Rectal smooth muscle tissue (tissue), 1 donor: ENCODE data around the gene FMN1.
"Not testable (repeated sequence)": the region's sequence is repeated elsewhere in the genome, so short reads cannot be mapped to it uniquely, and the experiment has no call there.

Source experiments
- H3K27ac ChIP-seq: one replicate; pipeline ENCODE4 v1.7.0; 2013; ENCODE audit warnings: low read depth, low read length, inconsistent platforms
- H3K27me3 ChIP-seq: one replicate; pipeline ENCODE4 v1.7.0; 2013; ENCODE audit warnings: low read length; ENCODE audit not compliant: control insufficient read depth, insufficient read depth
- H3K36me3 ChIP-seq: one replicate; pipeline ENCODE4 v1.7.0; 2013; ENCODE audit warnings: low read length; ENCODE audit not compliant: control insufficient read depth, insufficient read depth
- H3K4me1 ChIP-seq: one replicate; pipeline ENCODE4 v1.7.0; 2013; ENCODE audit warnings: low read length; ENCODE audit not compliant: control insufficient read depth, insufficient read depth
- H3K4me3 ChIP-seq: one replicate; pipeline ENCODE4 v1.7.0; 2013; ENCODE audit warnings: low read length
- H3K9ac ChIP-seq: one replicate; pipeline ENCODE4 v1.7.0; 2013; ENCODE audit warnings: low read length

The FMN1 gene

DNA sequence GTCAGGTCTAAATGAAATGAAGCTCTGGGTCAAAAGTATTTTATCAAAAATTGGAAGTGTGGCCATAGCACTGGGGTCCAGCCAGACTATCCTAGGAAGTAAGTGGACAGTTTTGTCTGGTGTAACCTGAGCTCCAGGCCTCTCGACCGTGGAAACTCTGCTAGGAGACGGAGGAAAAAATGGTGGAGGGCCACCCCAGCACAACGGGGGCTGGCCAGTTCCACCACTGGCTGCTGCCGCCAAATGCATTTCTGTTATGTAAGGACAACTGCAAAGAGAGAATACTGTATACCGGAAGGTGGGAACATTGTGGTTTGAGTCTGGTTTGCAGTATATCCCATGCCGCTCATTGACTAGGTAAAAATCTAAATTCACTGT is 241.0 kb downstream of the FMN1 start:
- Histone ChIP-seq H3K4me1 (peaks cover 3% of the 10 kb centered on the region), H3K27me3 (no peaks in the 10 kb centered on the region), H3K4me3 (no peak overlapping the region), H3K27ac (no peak overlapping the region), H3K36me3 (no peaks in the 10 kb centered on the region), H3K9ac (no peak overlapping the region)

- Histone ChIP-seq H3K27me3 (no peaks in the 10 kb centered on the region), H3K9ac (no peak overlapping the region), H3K4me3 (no peak overlapping the region), H3K27ac (no peak overlapping the region), H3K36me3 (no peaks in the 10 kb centered on the region), H3K4me1 (peaks cover 3% of the 10 kb centered on the region)
Measured at GRCh38 chr15:32952901-32953532, 241.5 kb downstream of the FMN1 start.

GRCh38 chr15:32951736-32952464 is 242.6 kb downstream of the FMN1 start:
- Histone ChIP-seq H3K27ac (no peak overlapping the region), H3K27me3 (no peaks in the 10 kb centered on the region), H3K36me3 (no peaks in the 10 kb centered on the region), H3K9ac (no peak overlapping the region), H3K4me1 (peaks cover 3% of the 10 kb centered on the region), H3K4me3 (no peak overlapping the region)

DNA sequence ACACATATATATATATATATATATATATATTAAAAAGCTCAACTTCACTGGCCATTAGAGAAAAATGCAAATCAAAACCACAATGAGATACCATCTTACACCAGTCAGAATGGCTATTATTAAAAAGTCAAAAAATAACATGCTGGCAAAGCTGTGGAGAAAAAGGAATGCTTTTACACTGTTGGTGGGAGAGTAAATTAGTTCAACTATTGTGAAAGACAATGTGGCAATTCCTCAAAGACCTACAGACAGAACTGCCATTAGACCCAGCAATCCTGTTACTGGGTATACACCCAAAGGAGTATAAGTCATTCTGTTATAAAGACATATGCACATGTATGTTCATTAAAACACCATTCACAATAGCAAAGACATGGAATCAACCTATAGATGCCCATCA is 244.5 kb downstream of the FMN1 start:
- H3K36me3 ChIP-seq, H3K9ac ChIP-seq, H3K4me3 ChIP-seq, H3K27me3 ChIP-seq, H3K4me1 ChIP-seq, H3K27ac ChIP-seq: not testable (repeated sequence)

DNA sequence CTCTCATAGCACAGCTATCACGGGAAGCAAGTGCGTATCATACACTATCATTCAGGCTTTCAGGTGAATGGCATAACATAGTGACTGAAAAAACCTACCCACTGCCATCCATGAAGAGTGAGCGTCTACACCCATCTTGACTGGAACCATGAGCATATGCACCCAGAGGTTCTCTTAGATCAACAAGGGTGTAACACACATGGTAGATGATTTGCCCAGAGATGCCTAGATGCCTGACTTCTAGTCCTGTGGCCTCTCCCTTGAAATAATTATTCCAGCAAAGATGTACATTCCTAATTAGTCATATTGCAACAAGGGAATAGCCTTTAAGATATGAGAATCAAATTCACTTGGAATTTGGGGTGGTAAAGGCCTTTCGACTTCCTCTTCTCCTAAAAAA is 248.3 kb downstream of the FMN1 start:
- H3K4me1 ChIP-seq = no peaks in the 10 kb centered on the region
- no peaks in the 10 kb centered on the region for H3K36me3 ChIP-seq
- H3K27ac ChIP-seq = no peak overlapping the region
- H3K4me3 ChIP-seq = no peak overlapping the region
- H3K9ac ChIP-seq = no peak overlapping the region
- no peaks in the 10 kb centered on the region for H3K27me3 ChIP-seq

DNA sequence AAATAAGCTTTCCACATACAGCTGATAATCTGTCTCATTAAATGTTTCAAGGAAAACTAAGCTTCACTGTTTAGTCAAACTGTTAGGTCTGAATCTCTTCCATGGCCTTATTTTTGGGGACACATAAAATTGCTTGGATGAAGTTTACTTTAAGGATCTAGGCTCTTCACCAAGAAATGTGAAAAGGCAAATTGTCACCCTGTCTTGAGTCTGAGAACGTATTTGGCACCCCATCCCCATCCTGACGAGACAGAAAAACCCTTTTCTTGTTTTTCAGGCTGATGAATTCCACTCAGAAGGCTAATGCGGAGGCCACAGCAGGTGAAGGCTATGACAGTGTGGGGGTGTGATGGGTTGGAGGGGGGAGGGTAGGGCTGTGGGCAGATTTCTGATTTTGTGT is 250.1 kb downstream of the FMN1 start:
- H3K4me1 ChIP-seq = no peaks in the 10 kb centered on the region
- no peaks in the 10 kb centered on the region for H3K27me3 ChIP-seq
- no peak overlapping the region for H3K4me3 ChIP-seq
- H3K9ac ChIP-seq = no peak overlapping the region
- H3K36me3 ChIP-seq = no peaks in the 10 kb centered on the region
- no peak overlapping the region for H3K27ac ChIP-seq

- no peaks in the 10 kb centered on the region for H3K27me3 ChIP-seq
- H3K4me1 ChIP-seq = no peaks in the 10 kb centered on the region
- no peak overlapping the region for H3K27ac ChIP-seq
- H3K9ac ChIP-seq = no peak overlapping the region
- H3K4me3 ChIP-seq = no peak overlapping the region
- H3K36me3 ChIP-seq = no peaks in the 10 kb centered on the region
Measured at GRCh38 chr15:32943711-32944110, 250.8 kb downstream of the FMN1 start.

DNA sequence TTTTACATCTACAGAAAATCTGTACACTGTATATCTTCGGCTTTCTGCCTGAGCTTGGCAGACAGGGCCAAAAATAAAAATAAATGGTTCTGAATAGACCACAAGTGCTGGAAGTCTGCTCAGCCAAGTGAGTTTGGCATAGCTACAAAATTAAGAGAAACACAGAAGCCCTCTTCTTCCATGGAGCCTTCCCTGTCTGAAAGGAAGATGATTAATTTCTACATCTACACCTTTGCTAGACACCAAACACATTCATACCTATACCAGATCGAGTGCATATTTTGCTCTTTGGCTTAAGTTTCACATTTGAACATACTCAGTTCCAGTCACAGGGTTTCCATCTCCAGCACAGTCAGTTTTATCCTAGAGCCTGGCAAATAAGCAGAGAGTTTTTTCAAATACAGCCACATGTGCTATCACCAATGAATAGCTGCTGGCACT is 252.1 kb downstream of the FMN1 start:
- no peaks in the 10 kb centered on the region for H3K36me3 ChIP-seq
- H3K9ac ChIP-seq = no peak overlapping the region
- no peak overlapping the region for H3K27ac ChIP-seq
- H3K27me3 ChIP-seq = no peaks in the 10 kb centered on the region
- H3K4me3 ChIP-seq = no peak overlapping the region
- no peaks in the 10 kb centered on the region for H3K4me1 ChIP-seq

GRCh38 chr15:32941823-32942222 is 252.7 kb downstream of the FMN1 start:
- H3K9ac ChIP-seq = no peak overlapping the region
- H3K4me1 ChIP-seq = no peaks in the 10 kb centered on the region
- H3K4me3 ChIP-seq = no peak overlapping the region
- no peak overlapping the region for H3K27ac ChIP-seq
- H3K27me3 ChIP-seq = no peaks in the 10 kb centered on the region
- no peaks in the 10 kb centered on the region for H3K36me3 ChIP-seq

DNA sequence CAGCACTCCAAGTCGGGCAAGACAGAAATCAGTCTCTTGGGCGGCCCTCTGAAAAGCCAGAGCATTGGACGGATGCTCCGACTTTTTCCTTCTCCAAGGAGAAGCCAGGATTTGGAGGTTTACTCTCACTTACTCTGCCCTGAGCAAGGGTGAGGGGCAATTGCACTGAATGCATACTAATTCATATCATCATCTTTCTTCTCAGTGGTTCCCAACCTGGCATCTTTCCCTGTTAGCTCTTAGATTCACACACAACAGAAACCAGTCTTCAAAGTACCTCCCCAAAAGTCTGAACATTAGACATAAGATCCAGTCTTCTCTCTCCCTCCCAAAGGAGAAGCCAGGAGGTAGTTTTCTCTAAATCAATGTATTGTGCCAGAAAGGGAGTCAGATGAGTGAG is 257.5 kb downstream of the FMN1 start:
- H3K4me1 ChIP-seq = no peaks in the 10 kb centered on the region
- no peaks in the 10 kb centered on the region for H3K27me3 ChIP-seq
- no peak overlapping the region for H3K9ac ChIP-seq
- H3K27ac ChIP-seq = no peak overlapping the region
- no peaks in the 10 kb centered on the region for H3K36me3 ChIP-seq
- no peak overlapping the region for H3K4me3 ChIP-seq

DNA sequence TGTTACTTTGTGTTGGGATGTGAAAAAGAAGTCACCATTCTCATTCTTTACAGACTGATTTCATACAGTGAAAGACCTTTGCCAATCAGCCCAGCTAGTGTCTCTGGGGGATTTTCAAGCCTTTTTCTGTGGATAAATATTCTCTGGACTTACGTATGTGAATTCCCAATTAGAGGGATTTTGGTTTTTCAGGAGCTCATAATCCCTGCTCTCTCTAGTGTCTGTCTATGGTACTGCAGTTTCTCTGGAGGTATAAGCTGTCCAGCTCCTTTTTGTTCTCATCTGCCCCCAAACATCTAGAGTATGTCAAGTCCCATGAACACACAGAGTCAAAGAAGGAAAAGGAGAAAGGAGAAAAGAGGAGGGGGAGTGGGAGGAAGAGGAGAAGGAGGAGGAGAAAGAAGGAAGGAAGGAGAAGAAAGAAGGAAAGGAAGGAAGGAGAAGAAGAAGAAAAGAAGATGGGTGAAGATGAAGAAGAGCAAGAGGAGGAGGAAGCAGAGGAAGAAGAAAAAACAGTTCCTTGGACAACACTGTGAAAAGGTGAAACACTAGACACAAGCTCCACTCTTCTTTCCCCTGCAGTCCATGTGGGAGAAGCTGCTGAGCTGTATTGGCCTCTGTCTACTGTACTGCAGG is 258.1 kb downstream of the FMN1 start:
- Histone ChIP-seq H3K4me3 (no peak overlapping the region), H3K27ac (no peak overlapping the region), H3K4me1 (no peaks in the 10 kb centered on the region), H3K9ac (no peak overlapping the region), H3K36me3 (no peaks in the 10 kb centered on the region), H3K27me3 (no peaks in the 10 kb centered on the region)

DNA sequence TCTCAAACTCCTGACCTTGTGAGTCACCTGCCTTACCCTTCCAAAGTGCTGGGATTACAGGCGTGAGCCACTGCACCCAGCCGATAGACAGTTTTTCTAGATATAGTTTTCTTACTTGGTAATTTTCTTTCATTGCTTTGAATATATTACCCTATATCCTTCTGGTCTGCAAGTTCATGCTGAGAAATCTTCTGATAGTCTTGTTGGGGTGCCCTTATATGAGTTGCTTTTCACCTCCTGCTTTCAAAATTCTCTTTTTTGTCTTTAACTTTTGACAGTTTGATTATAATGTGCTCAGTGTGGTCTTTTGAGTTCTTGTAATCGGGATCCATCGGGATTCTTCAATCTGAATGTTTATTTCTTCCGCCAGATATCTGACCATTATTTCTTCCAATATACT is 259.4 kb downstream of the FMN1 start:
- Histone ChIP-seq H3K27ac (no peak overlapping the region), H3K4me1 (no peaks in the 10 kb centered on the region), H3K4me3 (no peak overlapping the region), H3K36me3 (no peaks in the 10 kb centered on the region), H3K27me3 (no peaks in the 10 kb centered on the region), H3K9ac (no peak overlapping the region)

DNA sequence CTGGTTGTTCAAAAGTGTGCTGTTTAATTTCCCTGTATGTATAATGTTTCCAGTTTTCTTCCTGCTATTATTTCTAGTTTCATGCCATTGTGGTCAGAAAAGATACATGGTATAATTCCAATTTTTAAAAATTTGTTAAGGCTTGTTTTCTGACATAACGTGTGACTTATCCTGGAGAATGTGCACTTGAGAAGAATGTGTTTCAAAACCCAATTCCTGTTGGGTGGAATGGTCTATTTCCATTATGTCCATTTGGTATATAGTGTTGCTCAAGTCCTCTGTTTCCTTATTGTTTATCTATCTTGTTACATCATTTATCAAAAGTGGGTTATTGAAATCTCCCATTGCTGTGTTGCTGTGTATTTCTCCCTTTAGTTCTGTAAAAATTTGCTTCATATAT is 261.3 kb downstream of the FMN1 start:
- H3K4me3 ChIP-seq = no peak overlapping the region
- no peaks in the 10 kb centered on the region for H3K27me3 ChIP-seq
- H3K9ac ChIP-seq = no peak overlapping the region
- no peaks in the 10 kb centered on the region for H3K4me1 ChIP-seq
- no peak overlapping the region for H3K27ac ChIP-seq
- H3K36me3 ChIP-seq = no peaks in the 10 kb centered on the region
